Activated CD4-positive, CD25-positive, alpha-beta regulatory T cell treated with anti-CD3 and anti-CD28 coated beads, Interleukin-2, amount 50 U/mL, for 72 hours (primary cell): ENCODE results near the gene PCDH15.
"Not testable (repeated sequence)": the region's sequence is repeated elsewhere in the genome, so short reads cannot be mapped to it uniquely, and the experiment has no call there.

Experiments
- DNase-seq: peaks from one replicate; pipeline ENCODE4 v3.0.0; 2021

The PCDH15 gene

DNA sequence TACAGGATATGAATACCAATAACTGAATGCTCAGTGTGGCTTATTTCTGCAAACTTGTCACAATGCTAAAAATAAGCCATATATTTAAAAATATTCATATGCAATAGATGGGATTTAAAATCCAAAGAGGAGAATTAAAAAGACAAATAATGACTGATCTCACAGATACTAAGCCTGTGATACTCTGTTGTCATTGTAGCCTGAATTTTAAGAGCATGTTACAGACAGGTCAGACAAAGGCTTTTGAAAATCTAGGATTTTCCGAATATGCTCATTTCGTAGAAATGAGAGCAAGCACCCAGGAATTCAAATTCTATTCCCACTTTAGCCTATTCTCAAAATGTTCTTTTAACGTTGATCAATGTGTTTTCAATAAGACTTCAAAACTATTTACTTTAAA lies 269.7 kb downstream of the PCDH15 start:
- no peak for DNase-seq

- DNase-seq = no peak
Measured at GRCh38 chr10:54530299-54530698, 270.7 kb downstream of the PCDH15 start.

DNA sequence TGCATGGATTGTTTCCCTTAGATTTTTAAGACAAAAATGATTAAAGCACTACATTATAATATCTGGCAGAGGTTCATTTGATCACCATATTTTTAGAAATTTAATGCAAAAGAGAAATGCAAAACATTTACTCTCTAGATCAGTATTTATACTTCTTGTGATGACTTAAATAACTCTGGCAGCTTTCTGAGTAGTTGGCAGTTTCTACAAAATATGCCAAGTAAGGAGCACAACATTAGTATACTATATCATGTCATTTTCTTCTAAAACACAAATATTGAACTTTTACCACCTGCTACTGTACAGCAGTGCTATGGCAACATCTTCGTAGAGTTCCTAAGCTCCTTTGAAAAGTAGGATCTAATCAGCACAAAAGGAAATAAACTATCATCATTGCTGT lies 275.2 kb downstream of the PCDH15 start:
- DNase-seq = no peak

- not testable (repeated sequence) for DNase-seq
Measured at GRCh38 chr10:54515244-54515643, 285.8 kb downstream of the PCDH15 start.

GRCh38 chr10:54503863-54504262 lies 297.2 kb downstream of the PCDH15 start:
- no peak for DNase-seq

- DNase-seq = no peak
Measured at GRCh38 chr10:54501929-54502328, 299.1 kb downstream of the PCDH15 start.

DNA sequence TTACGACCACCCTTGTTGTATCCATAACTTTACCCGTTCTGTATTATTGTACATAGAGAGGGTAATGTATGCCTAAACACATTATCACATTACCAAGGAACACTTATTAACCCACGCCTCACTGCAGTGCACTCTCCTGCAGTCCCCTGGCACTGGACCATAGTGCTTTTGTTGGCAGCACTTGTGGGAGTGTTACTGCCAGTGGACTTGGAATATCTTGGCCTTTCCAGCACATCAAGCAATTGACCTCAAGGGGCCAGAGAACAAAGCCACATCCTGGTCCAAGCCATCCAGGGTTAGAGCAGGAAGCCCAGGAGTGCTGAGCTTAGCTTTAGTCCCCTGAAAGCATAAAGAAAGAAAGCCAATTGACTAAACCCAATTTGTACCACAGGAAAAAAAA lies 304.2 kb downstream of the PCDH15 start:
- no peak for DNase-seq

DNA sequence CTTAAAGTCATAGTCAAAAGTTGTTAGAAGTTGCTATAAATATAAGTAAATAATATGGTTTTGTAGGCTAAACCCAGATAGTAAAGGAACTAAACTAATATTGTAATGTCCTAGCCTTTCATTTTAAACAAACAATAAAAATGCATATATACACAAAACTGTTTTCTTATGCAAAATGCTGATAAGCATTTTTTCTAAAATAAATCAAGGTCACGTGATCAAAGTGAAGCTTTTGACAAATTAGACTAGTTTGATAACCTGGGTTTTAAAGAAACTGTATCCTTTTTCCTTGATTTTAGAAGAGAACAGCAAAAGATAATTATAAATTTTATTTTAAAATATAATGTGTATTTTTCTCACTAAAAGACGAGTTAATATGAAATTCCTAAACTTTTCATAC lies 313.3 kb downstream of the PCDH15 start:
- no peak for DNase-seq

DNA sequence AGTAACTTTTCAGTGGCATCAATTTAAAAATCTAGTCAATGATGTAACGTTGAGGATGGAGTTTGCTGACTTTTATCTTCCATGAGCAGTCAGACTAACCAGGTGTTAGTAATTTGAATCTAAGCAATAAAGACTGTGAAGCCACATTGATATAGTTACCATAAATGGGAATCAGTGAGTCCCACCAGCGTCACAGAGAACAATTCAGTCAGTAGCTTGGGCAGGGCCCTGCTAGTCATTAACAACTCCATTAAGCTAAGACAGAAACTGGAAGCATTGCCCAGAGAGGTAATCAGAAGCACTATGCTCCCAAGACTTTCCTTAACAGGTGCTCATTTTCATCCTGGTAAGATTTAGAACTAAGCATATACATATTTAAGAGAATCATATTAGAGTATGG lies 315.1 kb downstream of the PCDH15 start:
- DNase-seq = no peak

GRCh38 chr10:54484186-54484585 lies 316.8 kb downstream of the PCDH15 start:
- DNase-seq = no peak

- no peak for DNase-seq
Measured at GRCh38 chr10:54478601-54479000, 322.4 kb downstream of the PCDH15 start.

- DNase-seq = no peak
Measured at GRCh38 chr10:54477738-54478137, 323.3 kb downstream of the PCDH15 start.

GRCh38 chr10:54470324-54470631 lies 330.8 kb downstream of the PCDH15 start:
- DNase-seq = no peak

- DNase-seq = no peak
Measured at GRCh38 chr10:54469587-54470323, 331.3 kb downstream of the PCDH15 start.

DNA sequence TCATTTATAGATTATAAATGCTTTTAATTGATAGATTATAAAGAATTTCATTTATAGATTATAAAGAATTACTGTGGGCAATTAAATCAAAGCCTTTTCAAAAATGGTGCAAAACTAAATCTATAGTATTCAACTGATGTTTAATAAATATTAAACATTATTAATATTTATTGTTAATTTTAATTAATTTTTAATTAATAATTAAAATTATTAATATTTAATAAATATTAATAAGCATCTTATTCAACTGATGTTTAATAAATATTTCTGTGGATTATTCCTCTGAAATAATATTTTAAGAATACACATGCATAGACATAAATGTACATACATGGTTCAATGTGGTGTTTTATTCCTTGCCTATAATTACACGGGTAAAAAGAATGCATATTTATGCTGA lies 346.8 kb downstream of the PCDH15 start:
- DNase-seq = no peak

DNA sequence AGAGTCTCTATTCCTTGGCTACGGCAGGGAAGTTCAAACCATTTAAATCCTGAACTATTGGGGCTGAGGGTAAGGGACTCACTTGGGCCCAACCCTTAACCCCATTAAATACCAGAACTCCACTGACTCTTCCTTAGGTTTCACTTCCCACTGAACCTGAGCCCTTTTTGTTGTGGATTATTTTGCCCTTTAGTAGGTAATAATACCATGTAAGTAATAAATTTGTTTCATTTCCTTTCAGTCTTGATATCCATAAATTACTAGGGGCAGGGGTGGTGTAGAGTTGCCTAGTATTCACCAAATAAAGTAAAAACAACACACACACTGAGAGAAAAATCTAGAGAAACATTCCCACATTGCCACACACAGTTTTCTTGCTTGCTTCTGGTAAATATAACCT lies 352.0 kb downstream of the PCDH15 start:
- DNase-seq = no peak

DNA sequence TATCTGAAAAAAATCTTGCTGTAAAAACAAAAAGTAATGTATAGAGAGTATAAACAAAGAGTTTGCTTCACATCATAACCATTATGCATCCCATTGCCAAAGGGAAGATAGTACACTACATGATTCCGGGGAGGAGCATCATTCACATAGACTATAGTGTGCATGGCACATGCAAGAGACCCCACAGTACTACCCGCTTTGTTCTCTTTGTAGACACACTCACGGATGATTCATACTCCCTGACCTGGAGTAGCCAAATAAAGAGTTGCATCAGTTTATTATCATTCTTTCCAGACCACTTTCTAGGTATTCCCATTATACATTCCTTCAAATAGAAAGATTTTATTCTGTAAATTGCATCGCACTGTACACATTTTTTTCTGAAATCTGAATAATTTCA lies 356.9 kb downstream of the PCDH15 start:
- DNase-seq = no peak

GRCh38 chr10:54441275-54441674 lies 359.8 kb downstream of the PCDH15 start:
- DNase-seq = no peak

GRCh38 chr10:54434782-54435181 lies 366.2 kb downstream of the PCDH15 start:
- DNase-seq = no peak

DNA sequence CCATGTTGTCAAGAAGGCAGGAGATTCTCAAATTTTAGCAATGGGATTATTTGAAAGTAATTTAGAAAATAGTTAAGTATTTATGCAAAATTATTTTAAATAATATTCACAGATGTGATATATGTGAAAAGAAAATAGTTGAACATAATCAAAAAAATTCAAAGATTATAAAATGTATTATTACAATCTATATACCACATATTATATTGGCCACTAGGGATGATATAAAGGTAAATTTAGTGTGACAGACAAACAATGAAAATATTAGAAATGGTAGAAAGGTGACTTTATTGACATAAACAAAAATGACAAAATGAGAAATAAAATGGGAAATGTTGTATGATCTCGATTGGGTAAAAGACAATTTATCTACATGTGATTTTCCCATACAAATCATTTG lies 385.5 kb downstream of the PCDH15 start:
- no peak for DNase-seq

- no peak for DNase-seq
Measured at GRCh38 chr10:54402576-54402975, 398.5 kb downstream of the PCDH15 start.

GRCh38 chr10:54396031-54396430 lies 405.0 kb downstream of the PCDH15 start:
- no peak for DNase-seq

- not testable (repeated sequence) for DNase-seq
Measured at GRCh38 chr10:54394598-54394997, 406.4 kb downstream of the PCDH15 start.

GRCh38 chr10:54372179-54372578 lies 428.9 kb downstream of the PCDH15 start:
- no peak for DNase-seq

DNA sequence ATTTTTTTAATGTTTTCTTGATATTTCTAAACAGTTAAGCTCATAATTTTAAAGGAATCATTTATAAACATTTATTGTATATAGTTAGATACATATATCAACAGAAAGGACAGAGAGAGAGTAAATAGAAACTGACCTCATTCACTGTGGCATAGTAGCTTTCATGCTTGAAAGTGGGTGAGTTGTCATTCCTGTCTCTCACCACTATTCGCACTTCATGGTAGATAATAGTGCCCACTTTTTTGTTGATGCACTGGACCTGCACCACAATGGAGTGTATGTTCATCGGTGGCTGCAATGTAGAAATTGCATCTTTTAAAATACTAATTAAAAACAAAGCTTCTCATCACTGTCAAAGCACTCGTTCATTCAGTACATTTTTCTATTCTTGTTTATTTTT lies 432.0 kb downstream of the PCDH15 start:
- no peak for DNase-seq

GRCh38 chr10:54363390-54363789 lies 437.6 kb downstream of the PCDH15 start:
- DNase-seq = no peak
